ENCODE measurements around the gene IFT43.
A peak's percentile ranks its signal among the peaks of the same experiment; 100 is the strongest.

GRCh38 chr14:76083796-76084765 lies 98.5 kb downstream of the IFT43 start:
- TF ChIP-seq EZH2 (IDR thresholded peaks at IDR 0.05) (no peak), EZH2phosphoT487 (IDR thresholded peaks at IDR 0.05) (no peak)
- TF ChIP-seq, protein P1, sequence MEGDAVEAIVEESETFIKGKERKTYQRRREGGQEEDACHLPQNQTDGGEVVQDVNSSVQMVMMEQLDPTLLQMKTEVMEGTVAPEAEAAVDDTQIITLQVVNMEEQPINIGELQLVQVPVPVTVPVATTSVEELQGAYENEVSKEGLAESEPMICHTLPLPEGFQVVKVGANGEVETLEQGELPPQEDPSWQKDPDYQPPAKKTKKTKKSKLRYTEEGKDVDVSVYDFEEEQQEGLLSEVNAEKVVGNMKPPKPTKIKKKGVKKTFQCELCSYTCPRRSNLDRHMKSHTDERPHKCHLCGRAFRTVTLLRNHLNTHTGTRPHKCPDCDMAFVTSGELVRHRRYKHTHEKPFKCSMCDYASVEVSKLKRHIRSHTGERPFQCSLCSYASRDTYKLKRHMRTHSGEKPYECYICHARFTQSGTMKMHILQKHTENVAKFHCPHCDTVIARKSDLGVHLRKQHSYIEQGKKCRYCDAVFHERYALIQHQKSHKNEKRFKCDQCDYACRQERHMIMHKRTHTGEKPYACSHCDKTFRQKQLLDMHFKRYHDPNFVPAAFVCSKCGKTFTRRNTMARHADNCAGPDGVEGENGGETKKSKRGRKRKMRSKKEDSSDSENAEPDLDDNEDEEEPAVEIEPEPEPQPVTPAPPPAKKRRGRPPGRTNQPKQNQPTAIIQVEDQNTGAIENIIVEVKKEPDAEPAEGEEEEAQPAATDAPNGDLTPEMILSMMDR (IDR thresholded peaks at IDR 0.05) = peak; percentile 9

All from neural progenitor cell (in vitro differentiated cells).